IPS-18c (cell line): ENCODE measurements around the gene GABRR3.

Experiments
- H3K4me3 ChIP-seq: 2 replicates; pipeline ENCODE4 v1.7.0; 2013; ENCODE audit warnings: low read depth, mild to moderate bottlenecking, low read length, moderate library complexity; ENCODE audit not compliant: insufficient read depth
- H3K9me3 ChIP-seq: one replicate; pipeline ENCODE4 v1.6.1; 2013; ENCODE audit warnings: mild to moderate bottlenecking, low read length, moderate library complexity; ENCODE audit not compliant: control insufficient read depth, insufficient read depth

The GABRR3 gene

GRCh38 chr3:98035208-98035607, at the start of gene GABRR3:
TSS of gene GABRR3 (minus strand) at chr3:98035315. CDS start at chr3:98034987, 328 bp downstream.
- Histone ChIP-seq H3K9me3 (no peaks in the 10 kb centered on the region), H3K4me3 (no peak within 1 kb of the TSS)

DNA sequence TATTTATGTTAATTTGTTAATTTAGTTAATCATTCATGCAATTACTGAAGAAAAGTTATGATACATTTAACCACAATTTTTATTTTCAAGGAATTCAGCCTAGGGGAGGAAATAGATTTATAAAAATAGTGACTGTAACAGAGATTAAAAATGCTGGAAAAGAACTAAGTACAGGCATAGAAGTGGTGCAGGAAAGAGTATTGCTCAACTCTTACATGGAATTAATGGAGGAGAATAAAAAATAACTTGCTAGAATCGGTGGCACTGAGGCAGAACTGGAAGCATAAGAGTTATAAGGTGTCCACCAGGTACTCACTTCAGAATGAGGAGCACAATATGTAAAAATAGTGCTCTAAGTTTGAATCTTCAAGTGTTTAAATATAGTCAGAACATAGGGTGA, 38.4 kb upstream of the GABRR3 start:
- Histone ChIP-seq H3K9me3 (no peaks in the 10 kb centered on the region), H3K4me3 (no peak overlapping the region)

- Histone ChIP-seq H3K9me3 (no peaks in the 10 kb centered on the region), H3K4me3 (no peak overlapping the region)
Measured at GRCh38 chr3:98070840-98071239, 35.7 kb upstream of the GABRR3 start.

GRCh38 chr3:98068824-98069223, 33.7 kb upstream of the GABRR3 start:
- H3K9me3 ChIP-seq: no peaks in the 10 kb centered on the region
- H3K4me3 ChIP-seq: no peak overlapping the region

GRCh38 chr3:98058244-98058960, 23.3 kb upstream of the GABRR3 start:
- Histone ChIP-seq H3K9me3 (no peaks in the 10 kb centered on the region), H3K4me3 (no peak overlapping the region)

GRCh38 chr3:98057631-98058030, 22.5 kb upstream of the GABRR3 start:
- no peak overlapping the region for H3K4me3 ChIP-seq
- H3K9me3 ChIP-seq: no peaks in the 10 kb centered on the region

- Histone ChIP-seq H3K9me3 (no peaks in the 10 kb centered on the region), H3K4me3 (no peak overlapping the region)
Measured at GRCh38 chr3:98056035-98056434, 20.9 kb upstream of the GABRR3 start.

DNA sequence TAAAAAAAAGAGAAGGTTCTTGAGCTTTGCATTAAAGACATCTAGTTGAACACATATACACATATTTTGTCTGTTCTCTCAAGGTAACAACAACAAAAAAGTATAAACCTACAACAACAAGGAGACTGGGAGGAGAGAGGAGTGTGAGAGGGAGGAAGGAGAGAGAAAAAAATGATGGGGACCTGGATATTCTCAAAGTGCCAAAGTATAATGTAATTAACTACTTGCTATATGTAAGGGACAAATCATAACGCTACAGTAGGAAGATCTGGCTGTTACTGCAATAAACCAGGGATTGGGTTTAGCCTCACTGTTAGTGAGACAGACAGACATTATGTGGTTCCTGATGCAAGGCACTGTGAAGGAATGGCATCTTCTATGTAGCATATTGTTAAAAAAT, 14.2 kb upstream of the GABRR3 start:
- H3K4me3 ChIP-seq: no peak overlapping the region
- no peaks in the 10 kb centered on the region for H3K9me3 ChIP-seq

DNA sequence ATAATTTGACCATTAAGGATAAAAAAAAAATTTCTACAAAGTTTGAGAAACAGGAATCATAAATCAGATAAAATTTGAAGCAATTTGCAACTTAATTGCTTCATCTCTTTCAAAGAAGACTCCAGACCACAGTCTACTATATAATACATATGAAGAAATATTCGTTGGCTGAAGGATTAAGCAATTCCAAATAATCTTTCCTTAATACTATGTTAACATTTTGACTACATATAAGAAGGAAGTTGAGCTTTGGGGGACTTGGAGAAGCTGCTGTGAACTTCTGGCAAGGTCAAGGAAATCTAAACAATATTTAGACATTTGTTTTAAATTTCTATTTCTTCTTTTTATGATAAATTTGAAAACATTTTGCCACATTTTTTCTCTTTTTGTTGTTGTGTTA, 13.5 kb upstream of the GABRR3 start:
- no peaks in the 10 kb centered on the region for H3K9me3 ChIP-seq
- H3K4me3 ChIP-seq: no peak overlapping the region

GRCh38 chr3:98041350-98041749, 6.2 kb upstream of the GABRR3 start:
- Histone ChIP-seq H3K9me3 (no peaks in the 10 kb centered on the region), H3K4me3 (no peak overlapping the region)

- Histone ChIP-seq H3K4me3 (peak overlapping the region; percentile 39; the same call in 1 of the 2 replicates), H3K9me3 (no peaks in the 10 kb centered on the region)
Measured at GRCh38 chr3:98039322-98040024, 4.4 kb upstream of the GABRR3 start.

DNA sequence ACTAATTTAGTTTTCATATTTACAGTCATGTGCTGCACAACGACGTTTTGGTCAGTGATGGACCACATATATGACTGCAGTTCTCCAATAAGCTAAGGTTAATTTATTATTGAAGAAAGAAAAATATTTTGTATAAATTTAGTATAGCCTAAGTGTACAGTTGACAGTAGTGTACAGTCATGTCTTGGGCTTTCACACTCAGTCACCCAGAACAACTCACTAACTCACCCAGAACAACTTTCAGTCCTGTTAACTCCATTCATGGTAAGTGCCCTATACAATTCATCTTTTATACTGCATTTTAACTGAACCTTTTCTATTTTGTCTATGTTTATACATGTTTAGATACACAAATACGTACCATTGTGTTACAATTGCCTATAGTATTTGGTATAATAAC, 3.8 kb upstream of the GABRR3 start:
- Histone ChIP-seq H3K9me3 (no peaks in the 10 kb centered on the region), H3K4me3 (no peak overlapping the region)

GRCh38 chr3:98038286-98038685, 3.2 kb upstream of the GABRR3 start:
- H3K4me3 ChIP-seq: no peak overlapping the region
- no peaks in the 10 kb centered on the region for H3K9me3 ChIP-seq

DNA sequence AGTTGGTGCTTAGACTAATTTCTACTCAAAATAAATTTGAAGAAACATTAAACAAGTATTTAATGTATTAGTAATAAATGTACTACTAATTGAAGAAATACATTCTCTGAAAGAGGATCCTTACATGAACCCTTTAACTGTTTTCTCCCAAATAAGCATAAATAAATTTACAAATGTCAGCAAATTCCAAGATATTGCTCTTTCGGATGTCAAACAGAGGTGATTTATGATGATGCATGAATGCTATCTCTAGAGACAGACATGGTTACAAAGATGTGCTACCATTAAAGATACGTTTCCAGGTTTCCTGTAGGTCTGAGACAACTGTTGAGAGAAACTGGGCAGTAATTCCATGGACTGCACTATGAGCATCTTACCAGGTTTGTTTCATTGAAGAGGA, 629 bp downstream of the GABRR3 start:
- Histone ChIP-seq H3K4me3 (no peak overlapping the region), H3K9me3 (no peaks in the 10 kb centered on the region)

DNA sequence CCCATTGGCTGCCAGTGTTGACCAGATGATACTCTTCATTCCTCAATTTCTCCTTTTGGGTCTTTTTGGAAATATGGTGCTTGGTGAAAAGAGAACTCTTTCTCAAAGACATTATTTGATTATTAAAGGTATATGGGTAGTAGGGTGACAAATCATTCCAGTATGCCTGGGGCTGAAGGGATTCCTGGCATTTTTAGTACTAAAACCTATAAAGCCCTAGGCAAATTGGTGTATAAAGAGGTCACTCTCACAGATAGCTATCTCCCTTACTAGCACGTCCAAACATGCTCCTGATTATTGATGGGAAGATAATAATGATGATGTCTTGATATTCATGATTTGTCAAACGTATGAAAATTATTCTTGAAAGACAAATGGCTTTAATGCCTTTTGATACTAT, 1.1 kb downstream of the GABRR3 start:
- Histone ChIP-seq H3K4me3 (no peak overlapping the region), H3K9me3 (no peaks in the 10 kb centered on the region)

GRCh38 chr3:98032904-98033303, 2.2 kb downstream of the GABRR3 start:
- no peak overlapping the region for H3K4me3 ChIP-seq
- H3K9me3 ChIP-seq: no peaks in the 10 kb centered on the region

DNA sequence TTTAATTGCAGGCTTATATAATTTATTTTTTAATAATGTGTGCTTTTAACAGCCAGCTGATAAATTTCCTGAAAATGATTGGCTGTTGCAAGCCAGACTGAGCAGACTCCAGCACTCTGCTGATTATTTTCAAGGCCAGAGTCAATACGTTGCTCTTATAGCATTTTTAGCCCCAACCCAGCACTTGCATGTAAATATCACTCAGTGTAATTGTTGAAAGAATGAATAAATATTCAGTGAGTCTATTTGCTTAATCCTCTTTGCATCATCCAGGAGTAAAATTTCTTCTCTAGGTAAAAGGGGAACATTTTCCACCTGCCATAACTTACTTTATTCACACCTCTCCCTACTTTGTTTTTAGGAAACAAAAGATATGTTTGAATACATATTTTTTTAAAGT, 2.9 kb downstream of the GABRR3 start:
- H3K4me3 ChIP-seq: no peak overlapping the region
- H3K9me3 ChIP-seq: no peaks in the 10 kb centered on the region

- Histone ChIP-seq H3K4me3 (no peak overlapping the region), H3K9me3 (no peaks in the 10 kb centered on the region)
Measured at GRCh38 chr3:98029083-98029482, 6.0 kb downstream of the GABRR3 start.

DNA sequence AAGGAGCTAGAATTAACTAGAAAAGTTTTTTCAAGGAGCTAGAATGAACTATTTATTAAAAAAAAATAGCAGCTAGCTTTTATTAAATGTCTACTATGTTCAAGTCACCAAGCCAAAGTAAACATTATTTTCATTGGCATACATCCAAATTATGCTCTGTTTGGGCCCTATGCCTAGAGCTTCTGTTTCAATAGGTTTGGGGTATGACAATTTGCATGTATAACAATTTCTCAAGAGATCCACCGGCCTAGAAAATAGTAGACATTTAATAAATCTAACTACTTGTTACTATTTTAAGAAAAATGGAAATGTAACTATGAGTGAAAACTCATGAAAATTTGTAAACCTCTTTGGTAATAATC, 8.0 kb downstream of the GABRR3 start:
- Histone ChIP-seq H3K4me3 (no peak overlapping the region), H3K9me3 (no peaks in the 10 kb centered on the region)
